ENCODE data around the gene SPPL3. TPM values are rescaled to one million over a fixed set of nuclear protein-coding genes. Genes with fewer than 3 reads are reported as not detected.

Gene SPPL3
- total RNA-seq, 1 donor from 2014 or later, result 51.3 TPM

DNA sequence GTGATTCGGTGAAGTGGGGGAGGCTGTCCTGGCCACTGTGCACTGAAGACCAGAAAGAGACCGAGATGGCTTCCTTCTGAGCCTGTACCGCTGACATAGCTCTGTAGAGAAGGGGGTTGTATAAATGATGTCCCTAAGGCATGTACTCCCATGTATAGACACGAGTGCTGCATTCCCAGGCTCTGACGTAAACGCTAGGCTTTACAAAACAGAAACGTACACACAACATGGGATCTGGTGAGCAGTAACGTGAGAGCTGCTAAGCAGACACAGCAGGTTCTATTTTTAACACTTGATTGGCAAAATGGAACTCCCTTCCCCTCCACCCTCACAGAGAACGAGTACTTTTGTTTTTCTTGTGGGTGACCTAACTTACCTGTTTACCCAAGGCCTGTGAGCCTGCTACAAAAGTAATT, 142.6 kb downstream of the SPPL3 start:
- Mint-ChIP-seq H3K27me3 (ENCODE audit: low read depth) (no peaks in the 10 kb centered on the region), H3K36me3 (ENCODE audit: low read depth) (peaks cover 20% of the 10 kb centered on the region), H3K4me3 (ENCODE audit: unreplicated experiment) (peak overlapping the region; percentile 52), H3K9me3 (ENCODE audit: low read depth) (no peaks in the 10 kb centered on the region), H3K4me1 (ENCODE audit: low read depth) (peaks cover 27% of the 10 kb centered on the region), H3K27ac (ENCODE audit: unreplicated experiment) (peak overlapping the region; percentile 98)
- no peak for DNase-seq (ENCODE audit: low spot score)
- TF ChIP-seq, protein P1, sequence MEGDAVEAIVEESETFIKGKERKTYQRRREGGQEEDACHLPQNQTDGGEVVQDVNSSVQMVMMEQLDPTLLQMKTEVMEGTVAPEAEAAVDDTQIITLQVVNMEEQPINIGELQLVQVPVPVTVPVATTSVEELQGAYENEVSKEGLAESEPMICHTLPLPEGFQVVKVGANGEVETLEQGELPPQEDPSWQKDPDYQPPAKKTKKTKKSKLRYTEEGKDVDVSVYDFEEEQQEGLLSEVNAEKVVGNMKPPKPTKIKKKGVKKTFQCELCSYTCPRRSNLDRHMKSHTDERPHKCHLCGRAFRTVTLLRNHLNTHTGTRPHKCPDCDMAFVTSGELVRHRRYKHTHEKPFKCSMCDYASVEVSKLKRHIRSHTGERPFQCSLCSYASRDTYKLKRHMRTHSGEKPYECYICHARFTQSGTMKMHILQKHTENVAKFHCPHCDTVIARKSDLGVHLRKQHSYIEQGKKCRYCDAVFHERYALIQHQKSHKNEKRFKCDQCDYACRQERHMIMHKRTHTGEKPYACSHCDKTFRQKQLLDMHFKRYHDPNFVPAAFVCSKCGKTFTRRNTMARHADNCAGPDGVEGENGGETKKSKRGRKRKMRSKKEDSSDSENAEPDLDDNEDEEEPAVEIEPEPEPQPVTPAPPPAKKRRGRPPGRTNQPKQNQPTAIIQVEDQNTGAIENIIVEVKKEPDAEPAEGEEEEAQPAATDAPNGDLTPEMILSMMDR (IDR thresholded peaks at IDR 0.05), result no peak

- Mint-ChIP-seq H3K27ac (ENCODE audit: unreplicated experiment) (peak overlapping the region; percentile 98), H3K27me3 (ENCODE audit: low read depth) (no peaks in the 10 kb centered on the region), H3K9me3 (ENCODE audit: low read depth) (peaks cover under 1% of the 10 kb centered on the region), H3K36me3 (ENCODE audit: low read depth) (peaks cover 14% of the 10 kb centered on the region), H3K4me1 (ENCODE audit: low read depth) (peaks cover 27% of the 10 kb centered on the region), H3K4me3 (ENCODE audit: unreplicated experiment) (peak overlapping the region; percentile 52)
- TF ChIP-seq, protein P1 (IDR thresholded peaks at IDR 0.05), result no peak
- DNase-seq (ENCODE audit: low spot score), result no peak
Observed at GRCh38 chr12:120760349-120761254, 143.6 kb downstream of the SPPL3 start.

DNA sequence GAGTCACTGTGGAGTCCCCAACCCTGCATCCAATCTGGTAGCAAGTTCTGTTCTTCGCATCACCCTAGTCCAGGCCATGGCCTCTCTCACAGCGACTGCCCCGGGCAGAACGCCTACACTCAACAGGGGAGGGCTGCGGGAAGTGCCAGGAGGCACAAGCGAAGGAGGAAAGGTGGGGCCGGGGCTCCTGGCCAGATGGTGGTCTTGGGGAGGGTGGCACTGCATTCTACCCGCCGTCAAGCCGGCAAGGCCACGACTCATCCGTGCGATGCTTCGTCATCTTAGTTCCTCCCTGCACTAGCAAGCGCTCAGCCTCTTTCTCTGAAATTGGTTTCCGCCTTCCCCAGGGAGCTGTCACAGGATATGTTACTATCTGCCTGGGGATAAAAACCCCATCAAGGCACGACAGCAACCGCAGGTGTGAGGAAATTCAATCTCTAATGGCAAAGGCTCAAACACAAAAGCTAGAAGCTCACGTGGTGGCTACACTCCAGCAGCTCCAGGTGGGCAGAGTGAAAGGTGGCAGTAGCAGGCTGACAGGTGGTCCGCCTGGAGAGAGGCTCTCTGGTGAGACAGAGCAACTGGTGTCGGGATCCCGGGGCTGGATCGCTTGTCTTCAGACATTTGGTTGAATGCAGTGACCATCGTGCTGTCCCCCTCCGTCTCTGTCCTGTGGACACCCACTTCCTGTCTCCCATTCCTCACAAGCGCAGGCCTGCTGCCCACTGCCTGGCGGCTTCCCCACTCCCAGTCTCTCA, 144.4 kb downstream of the SPPL3 start:
- TF ChIP-seq, protein P1 (IDR thresholded peaks at IDR 0.05), result no peak
- Mint-ChIP-seq H3K4me3 (ENCODE audit: unreplicated experiment) (no peak overlapping the region), H3K4me1 (ENCODE audit: low read depth) (peaks cover 27% of the 10 kb centered on the region), H3K27ac (ENCODE audit: unreplicated experiment) (peak overlapping the region; percentile 98), H3K27me3 (ENCODE audit: low read depth) (no peaks in the 10 kb centered on the region), H3K36me3 (ENCODE audit: low read depth) (peaks cover 17% of the 10 kb centered on the region), H3K9me3 (ENCODE audit: low read depth) (peaks cover 9% of the 10 kb centered on the region)
- no peak for DNase-seq (ENCODE audit: low spot score)

DNA sequence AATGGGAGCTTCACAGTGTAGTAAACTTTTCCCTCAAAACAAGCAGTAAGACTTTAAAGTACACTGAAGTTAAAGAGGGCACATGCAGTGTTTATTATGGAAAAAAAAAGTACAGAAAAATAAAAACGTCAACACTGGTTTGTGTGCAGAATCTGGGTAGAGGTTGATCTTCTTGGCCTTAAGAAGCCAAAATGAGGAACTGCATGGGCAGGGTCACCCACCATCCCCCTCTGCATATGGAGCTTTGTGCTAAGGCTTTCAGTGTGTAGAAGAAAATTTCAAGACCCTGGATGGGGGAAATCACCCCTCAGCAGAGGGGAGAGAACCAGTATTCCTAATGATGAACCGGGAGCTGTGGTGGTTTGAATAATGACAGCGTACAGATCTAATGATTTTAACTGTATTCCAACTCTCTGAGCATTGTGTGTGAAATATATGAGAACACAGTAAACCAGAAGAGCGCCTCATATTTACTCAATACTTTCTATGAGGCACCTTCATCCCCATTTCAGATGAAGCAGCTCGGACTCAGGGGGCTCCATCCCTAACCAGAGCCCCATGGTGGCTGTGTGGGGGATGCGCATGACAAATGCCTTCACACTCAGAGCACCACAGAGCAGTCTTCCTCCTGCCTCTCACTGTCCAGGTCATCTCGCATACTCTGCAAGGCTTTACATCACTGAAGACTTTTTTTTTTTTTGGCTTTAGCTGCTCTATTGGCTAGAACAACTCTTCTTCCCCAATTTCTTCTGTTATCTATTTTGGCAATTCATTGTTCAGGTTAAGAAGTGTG, 145.2 kb downstream of the SPPL3 start:
- peaks cover 9% of the 10 kb centered on the region for H3K9me3 Mint-ChIP-seq (ENCODE audit: low read depth)
- peaks cover 14% of the 10 kb centered on the region for H3K36me3 Mint-ChIP-seq (ENCODE audit: low read depth)
- TF ChIP-seq, protein P1 (IDR thresholded peaks at IDR 0.05), result no peak
- peaks cover 27% of the 10 kb centered on the region for H3K4me1 Mint-ChIP-seq (ENCODE audit: low read depth)
- DNase-seq (ENCODE audit: low spot score), result no peak
- no peaks in the 10 kb centered on the region for H3K27me3 Mint-ChIP-seq (ENCODE audit: low read depth)
- H3K4me3 Mint-ChIP-seq (ENCODE audit: unreplicated experiment), result no peak overlapping the region
- no peak overlapping the region for H3K27ac Mint-ChIP-seq (ENCODE audit: unreplicated experiment)
